K562 (cell line): ENCODE measurements around the gene ANP32B. TPM values are rescaled to one million over a fixed set of nuclear protein-coding genes. Genes with fewer than 3 reads are reported as not detected.

ENCODE experiments used
- BRD4 ChIP-seq: fragments of 200-600 bp; sonication (generic); IDR thresholded peaks from 2 replicates; pipeline ENCODE4 v1.6.1; 2017; ENCODE audit warnings: inconsistent platforms
- CBFA2T2 ChIP-seq: fragments of 450-650 bp; conservative IDR thresholded peaks from 2 replicates; pipeline ENCODE4 v1.6.1; 2017; ENCODE audit warnings: mild to moderate bottlenecking
- MAFF ChIP-seq: IDR thresholded peaks from 2 replicates; pipeline ENCODE4 v1.6.1; 2012; ENCODE audit warnings: low read length, improper control_type of control experiment
- NCOA1 ChIP-seq: fragments of 450-650 bp; IDR thresholded peaks from 2 replicates; pipeline ENCODE4 v1.6.1; 2016; ENCODE audit warnings: low read depth
- POU5F1 ChIP-seq: fragments of 150-350 bp; IDR thresholded peaks from 2 replicates; pipeline ENCODE4 v1.6.1; 2014; ENCODE audit warnings: borderline replicate concordance, low read length, low read depth, mild to moderate bottlenecking; ENCODE audit not compliant: partially characterized antibody
- RFX1 ChIP-seq: fragments of 450-650 bp; IDR thresholded peaks from 2 replicates; pipeline ENCODE4 v1.6.1; 2016; ENCODE audit warnings: mild to moderate bottlenecking, moderate library complexity
- SREBF2 ChIP-seq: sonication (generic); formaldehyde crosslinking; IDR thresholded peaks from 2 replicates; pipeline ENCODE4 v1.4.0; 2020; ENCODE audit warnings: mild to moderate bottlenecking, missing genetic modification reagents
- SRSF3 ChIP-seq: fragments of 200-400 bp; formaldehyde crosslinking; IDR thresholded peaks from 2 replicates; pipeline ENCODE4 v1.6.1; 2016; ENCODE audit warnings: mild to moderate bottlenecking, low read length, moderate library complexity; ENCODE audit not compliant: insufficient read depth
- THRB ChIP-seq: fragments of 450-650 bp; formaldehyde crosslinking; conservative IDR thresholded peaks from 2 replicates; pipeline ENCODE4 v1.4.0; 2022; ENCODE audit warnings: mild to moderate bottlenecking, missing genetic modification characterization
- YBX1 ChIP-seq: fragments of 450-650 bp; IDR thresholded peaks from 2 replicates; pipeline ENCODE4 v1.7.1; 2016; ENCODE audit warnings: mild to moderate bottlenecking
- ZNF140 ChIP-seq: fragments of 250-450 bp; sonication (Bioruptor Pico); IDR thresholded peaks from 2 replicates; pipeline ENCODE4 v1.8.0; 2021; ENCODE audit warnings: moderate library complexity, mild to moderate bottlenecking, inconsistent platforms
- ZNF592 ChIP-seq: fragments of 450-650 bp; IDR thresholded peaks from 2 replicates; pipeline ENCODE4 v1.6.1; 2017; ENCODE audit warnings: antibody characterized with exemption, mild to moderate bottlenecking
- polyA plus RNA-seq, 8 experiments: library from polyadenylated mRNA; depleted of rRNA in 4 of 8; stranded (reverse) in 5 of 8; unstranded in 3 of 8; fragments of >200 nt; fragmentation: Nextera tagmentation in 2 of 8; fragmentation: Illumina TruSeq in 1 of 8; extraction: Ambion mirVana in 2 of 8; extraction: Trizol in 1 of 8; gene quantifications; 2 replicates each; pipeline versions ENCODE4 v1.2.1 to v1.2.3, GENCODE V29; 2011 to 2014; ENCODE audit warnings: inconsistent platforms in 1 of 8, missing spikeins in 1 of 8
- total RNA-seq, 7 experiments: library from RNA; depleted of rRNA in 6 of 7; stranded (reverse); fragments of >200 nt in 6 of 7; fragmentation: Illumina TruSeq in 2 of 7; extraction: Trizol in 2 of 7; gene quantifications; 2 replicates each; pipeline versions ENCODE4 v1.2.1 to v1.2.3, GENCODE V29; 2011 to 2021; ENCODE audit warnings: low replicate concordance in 1 of 7
- TF ChIP-seq, protein P1 (sequence below): sonication (generic); formaldehyde crosslinking; IDR thresholded peaks from 2 replicates; pipeline ENCODE4 v1.9.0; 2022; ENCODE audit warnings: mild to moderate bottlenecking, missing genetic modification reagents
- TF ChIP-seq, protein P2 (sequence below): fragments of 450-650 bp; formaldehyde crosslinking; IDR thresholded peaks from 2 replicates; pipeline ENCODE4 v1.4.0; 2020; ENCODE audit warnings: mild to moderate bottlenecking, moderate library complexity

ANP32B gene
- total and polyA plus RNA-seq, 9 of the 15 experiments (the other 6 are each of a cell fraction or from before 2014, with no cell fraction given) = 68.9 to 815 (median 141) TPM

GRCh38 chr9:98049288-98050072 lies 66.3 kb downstream of the ANP32B start (continued):
- TF ChIP-seq NCOA1 (no peak), SRSF3 (no peak), ZNF140 (CRISPR knock-in tag) (0 out of 2 replicates have a peak, but pooled peaks have one; percentile 8), BRD4 (no peak), YBX1 (no peak), CBFA2T2 (no peak), THRB (CRISPR knock-in tag) (peak; percentile 71; the same call in 1 of the 2 replicates), SREBF2 (no peak), POU5F1 (no peak), RFX1 (peak; percentile 72), ZNF592 (peak; percentile 98), MAFF (no peak)
- TF ChIP-seq, protein P1, sequence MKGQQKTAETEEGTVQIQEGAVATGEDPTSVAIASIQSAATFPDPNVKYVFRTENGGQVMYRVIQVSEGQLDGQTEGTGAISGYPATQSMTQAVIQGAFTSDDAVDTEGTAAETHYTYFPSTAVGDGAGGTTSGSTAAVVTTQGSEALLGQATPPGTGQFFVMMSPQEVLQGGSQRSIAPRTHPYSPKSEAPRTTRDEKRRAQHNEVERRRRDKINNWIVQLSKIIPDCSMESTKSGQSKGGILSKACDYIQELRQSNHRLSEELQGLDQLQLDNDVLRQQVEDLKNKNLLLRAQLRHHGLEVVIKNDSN (CRISPR knock-in tag) = no peak
- TF ChIP-seq, protein P2, sequence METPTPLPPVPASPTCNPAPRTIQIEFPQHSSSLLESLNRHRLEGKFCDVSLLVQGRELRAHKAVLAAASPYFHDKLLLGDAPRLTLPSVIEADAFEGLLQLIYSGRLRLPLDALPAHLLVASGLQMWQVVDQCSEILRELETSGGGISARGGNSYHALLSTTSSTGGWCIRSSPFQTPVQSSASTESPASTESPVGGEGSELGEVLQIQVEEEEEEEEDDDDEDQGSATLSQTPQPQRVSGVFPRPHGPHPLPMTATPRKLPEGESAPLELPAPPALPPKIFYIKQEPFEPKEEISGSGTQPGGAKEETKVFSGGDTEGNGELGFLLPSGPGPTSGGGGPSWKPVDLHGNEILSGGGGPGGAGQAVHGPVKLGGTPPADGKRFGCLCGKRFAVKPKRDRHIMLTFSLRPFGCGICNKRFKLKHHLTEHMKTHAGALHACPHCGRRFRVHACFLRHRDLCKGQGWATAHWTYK = peak; percentile 86
